Measurements from ENCODE around the gene MEX3C.

DNA sequence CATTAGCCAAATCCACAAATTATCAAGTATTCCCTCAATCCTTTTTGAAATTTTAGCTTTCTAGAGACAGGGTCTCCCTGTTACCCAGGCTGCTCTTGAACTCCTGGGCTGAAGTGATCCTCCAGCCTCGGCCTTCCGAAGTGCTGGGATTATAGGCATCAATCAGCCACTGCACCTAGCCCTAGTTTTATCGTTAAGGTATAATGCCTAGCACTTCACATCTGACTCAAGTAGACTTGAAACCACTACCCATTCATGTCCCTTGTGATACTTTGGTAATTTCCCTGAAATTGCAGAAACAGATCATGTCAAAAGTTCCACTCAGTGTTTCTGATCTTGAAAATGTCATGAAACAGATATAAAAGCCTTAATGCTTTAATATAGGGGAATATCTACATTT, 26.3 kb downstream of the MEX3C start:
- TF ChIP-seq, protein P1, sequence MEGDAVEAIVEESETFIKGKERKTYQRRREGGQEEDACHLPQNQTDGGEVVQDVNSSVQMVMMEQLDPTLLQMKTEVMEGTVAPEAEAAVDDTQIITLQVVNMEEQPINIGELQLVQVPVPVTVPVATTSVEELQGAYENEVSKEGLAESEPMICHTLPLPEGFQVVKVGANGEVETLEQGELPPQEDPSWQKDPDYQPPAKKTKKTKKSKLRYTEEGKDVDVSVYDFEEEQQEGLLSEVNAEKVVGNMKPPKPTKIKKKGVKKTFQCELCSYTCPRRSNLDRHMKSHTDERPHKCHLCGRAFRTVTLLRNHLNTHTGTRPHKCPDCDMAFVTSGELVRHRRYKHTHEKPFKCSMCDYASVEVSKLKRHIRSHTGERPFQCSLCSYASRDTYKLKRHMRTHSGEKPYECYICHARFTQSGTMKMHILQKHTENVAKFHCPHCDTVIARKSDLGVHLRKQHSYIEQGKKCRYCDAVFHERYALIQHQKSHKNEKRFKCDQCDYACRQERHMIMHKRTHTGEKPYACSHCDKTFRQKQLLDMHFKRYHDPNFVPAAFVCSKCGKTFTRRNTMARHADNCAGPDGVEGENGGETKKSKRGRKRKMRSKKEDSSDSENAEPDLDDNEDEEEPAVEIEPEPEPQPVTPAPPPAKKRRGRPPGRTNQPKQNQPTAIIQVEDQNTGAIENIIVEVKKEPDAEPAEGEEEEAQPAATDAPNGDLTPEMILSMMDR (conservative IDR thresholded peaks at IDR 0.05; ENCODE audit: low read length) = no peak
- no peak for TF ChIP-seq EZH2phosphoT487 (IDR thresholded peaks at IDR 0.05; ENCODE audit: borderline replicate concordance)
